GM13977 (cell line): ENCODE results near the gene FMNL3.

Experiments
- DNase-seq: peaks from one replicate; pipeline ENCODE4 v3.0.0; 2012; ENCODE audit warnings: low spot score
- in situ Hi-C: fragments of 300-500 bp; cut with MboI; formaldehyde crosslinking; loops from one replicate; pipeline ENCODE4 v1.12.0; 2022; ENCODE audit warnings: low sequenced_read_pairs, low pct_unique_long_range_greater_than_20kb, mixed read lengths, inconsistent platforms; ENCODE audit not compliant: unreplicated experiment
- TF ChIP-seq, protein P1 (sequence below): IDR thresholded peaks from 2 replicates; pipeline ENCODE4 v1.5.1; 2012; ENCODE audit warnings: mild to moderate bottlenecking, control low read depth; ENCODE audit not compliant: insufficient read depth; ENCODE audit errors: extremely low read depth, missing control alignments

Gene FMNL3

DNA sequence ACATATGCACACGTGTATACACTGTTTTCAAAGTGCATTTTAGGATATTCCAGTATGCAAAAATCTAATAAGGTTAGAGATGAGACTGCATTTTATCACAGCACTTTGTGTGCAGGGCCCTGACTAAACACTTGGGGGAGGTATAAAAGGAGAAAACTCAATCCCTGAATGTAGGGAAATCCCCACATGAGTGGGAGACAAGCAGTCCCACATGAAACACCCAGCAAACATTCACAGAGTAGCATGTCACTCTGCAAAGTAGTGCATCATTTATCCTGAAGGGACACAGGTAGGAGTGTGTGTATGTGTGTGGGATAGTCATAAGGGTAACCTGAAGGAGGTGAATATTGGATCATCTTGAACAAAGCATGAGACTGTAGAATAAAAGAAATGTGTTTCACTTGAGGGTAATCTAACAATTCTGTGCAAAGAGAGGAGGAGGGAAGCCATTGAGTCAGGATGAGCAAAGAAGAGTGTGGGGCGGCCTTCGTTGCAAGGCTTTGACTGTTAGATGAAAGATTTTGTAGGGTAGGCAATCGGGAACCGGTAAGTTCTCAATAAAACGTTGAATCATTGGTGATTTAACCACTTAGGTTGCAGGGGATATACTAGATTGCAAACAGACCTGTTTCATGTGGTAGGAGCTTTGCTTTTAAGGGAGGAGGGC is 80.9 kb downstream of the FMNL3 start:
- peak; percentile 59 for DNase-seq
- TF ChIP-seq, protein P1, sequence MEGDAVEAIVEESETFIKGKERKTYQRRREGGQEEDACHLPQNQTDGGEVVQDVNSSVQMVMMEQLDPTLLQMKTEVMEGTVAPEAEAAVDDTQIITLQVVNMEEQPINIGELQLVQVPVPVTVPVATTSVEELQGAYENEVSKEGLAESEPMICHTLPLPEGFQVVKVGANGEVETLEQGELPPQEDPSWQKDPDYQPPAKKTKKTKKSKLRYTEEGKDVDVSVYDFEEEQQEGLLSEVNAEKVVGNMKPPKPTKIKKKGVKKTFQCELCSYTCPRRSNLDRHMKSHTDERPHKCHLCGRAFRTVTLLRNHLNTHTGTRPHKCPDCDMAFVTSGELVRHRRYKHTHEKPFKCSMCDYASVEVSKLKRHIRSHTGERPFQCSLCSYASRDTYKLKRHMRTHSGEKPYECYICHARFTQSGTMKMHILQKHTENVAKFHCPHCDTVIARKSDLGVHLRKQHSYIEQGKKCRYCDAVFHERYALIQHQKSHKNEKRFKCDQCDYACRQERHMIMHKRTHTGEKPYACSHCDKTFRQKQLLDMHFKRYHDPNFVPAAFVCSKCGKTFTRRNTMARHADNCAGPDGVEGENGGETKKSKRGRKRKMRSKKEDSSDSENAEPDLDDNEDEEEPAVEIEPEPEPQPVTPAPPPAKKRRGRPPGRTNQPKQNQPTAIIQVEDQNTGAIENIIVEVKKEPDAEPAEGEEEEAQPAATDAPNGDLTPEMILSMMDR, result peak; percentile 40
- in situ Hi-C loops, result no loop called here

GRCh38 chr12:49624921-49625577 is 82.2 kb downstream of the FMNL3 start:
- in situ Hi-C loops, result no loop called here
- no peak for DNase-seq

DNA sequence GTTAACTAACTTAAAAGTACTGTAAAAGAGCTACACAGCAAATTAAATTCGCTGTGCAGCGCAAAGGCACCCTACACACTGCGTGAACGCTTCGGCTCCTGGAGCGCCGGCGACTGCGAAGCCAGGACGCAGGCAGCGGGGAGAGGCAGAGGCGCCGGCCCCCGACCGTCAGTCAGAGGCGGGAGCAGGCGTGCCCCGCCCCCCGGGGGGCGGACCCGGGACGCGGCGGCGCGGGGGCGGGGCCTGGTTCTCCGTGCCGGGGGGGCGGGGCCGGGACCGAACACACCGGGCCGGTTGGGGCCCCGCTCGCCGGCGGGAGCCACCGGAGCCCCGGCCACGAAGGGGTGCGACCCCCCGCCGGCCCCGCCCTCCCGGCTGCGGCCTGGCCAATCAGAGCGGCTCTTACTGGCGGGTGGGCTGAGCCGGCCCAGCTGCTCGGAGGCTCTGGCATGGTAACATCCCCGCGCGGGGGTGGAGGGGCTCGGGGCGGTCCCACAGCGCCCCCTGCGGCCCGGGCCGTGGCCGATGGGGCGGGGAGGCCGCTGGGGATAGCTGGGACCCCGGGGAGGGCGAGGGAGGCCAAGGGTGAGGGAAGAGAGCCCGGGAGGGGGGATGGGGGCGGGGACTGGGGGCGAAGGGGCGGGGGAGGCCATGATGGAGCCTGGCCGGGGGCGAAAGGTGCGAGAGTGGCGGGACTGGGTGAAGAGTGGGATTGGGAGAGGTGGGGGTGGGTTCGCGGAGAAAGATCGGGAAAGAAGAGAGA is 83.9 kb downstream of the FMNL3 start, which contains the start of gene PRPF40B:
PRPF40B (plus strand) TSS at position 420 of the 763 bp plus-strand sequence; CDS start at position 450, 30 bp downstream.
- TF ChIP-seq, protein P1, result peak; percentile 78
- peak; percentile 98 for DNase-seq
- in situ Hi-C loops, result no loop called here

More at GRCh38 chr12:49624921-49625577, 82.2 kb downstream of the FMNL3 start:
- TF ChIP-seq, protein P1, result no peak

DNA sequence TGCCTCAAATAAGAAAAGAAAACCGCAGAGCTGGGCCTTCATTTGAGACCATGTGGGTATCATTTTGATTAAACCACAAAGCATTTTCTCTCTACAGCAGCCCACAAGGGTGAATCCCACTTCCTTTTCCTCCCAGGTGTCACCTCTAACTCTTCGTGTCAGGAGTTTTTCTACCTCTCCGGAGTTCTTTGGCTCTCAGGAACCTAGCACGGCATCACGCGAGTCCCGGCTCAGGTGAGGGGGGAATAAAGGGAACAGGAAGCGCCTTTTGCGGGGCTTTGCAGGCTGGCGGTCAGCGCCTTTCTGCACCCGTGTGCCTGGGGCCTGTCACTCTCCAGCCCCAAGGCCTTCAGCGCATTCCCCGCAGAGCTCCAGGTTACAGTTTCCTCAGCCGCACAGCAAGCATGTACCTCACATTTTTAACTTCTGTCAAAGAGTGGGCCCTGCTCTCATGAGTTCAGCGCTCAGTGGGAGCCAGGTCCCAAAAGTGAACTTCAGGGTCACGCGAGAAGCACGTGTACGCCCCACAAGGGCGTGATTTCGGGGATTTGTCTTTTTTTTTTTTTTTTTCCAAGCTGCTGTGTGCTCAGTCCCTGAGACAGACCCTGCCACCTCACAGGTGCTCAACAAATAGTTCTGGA is 84.6 kb downstream of the FMNL3 start:
- DNase-seq, result peak; percentile 73
- in situ Hi-C loops, result no loop called here
- TF ChIP-seq, protein P1, result no peak

DNA sequence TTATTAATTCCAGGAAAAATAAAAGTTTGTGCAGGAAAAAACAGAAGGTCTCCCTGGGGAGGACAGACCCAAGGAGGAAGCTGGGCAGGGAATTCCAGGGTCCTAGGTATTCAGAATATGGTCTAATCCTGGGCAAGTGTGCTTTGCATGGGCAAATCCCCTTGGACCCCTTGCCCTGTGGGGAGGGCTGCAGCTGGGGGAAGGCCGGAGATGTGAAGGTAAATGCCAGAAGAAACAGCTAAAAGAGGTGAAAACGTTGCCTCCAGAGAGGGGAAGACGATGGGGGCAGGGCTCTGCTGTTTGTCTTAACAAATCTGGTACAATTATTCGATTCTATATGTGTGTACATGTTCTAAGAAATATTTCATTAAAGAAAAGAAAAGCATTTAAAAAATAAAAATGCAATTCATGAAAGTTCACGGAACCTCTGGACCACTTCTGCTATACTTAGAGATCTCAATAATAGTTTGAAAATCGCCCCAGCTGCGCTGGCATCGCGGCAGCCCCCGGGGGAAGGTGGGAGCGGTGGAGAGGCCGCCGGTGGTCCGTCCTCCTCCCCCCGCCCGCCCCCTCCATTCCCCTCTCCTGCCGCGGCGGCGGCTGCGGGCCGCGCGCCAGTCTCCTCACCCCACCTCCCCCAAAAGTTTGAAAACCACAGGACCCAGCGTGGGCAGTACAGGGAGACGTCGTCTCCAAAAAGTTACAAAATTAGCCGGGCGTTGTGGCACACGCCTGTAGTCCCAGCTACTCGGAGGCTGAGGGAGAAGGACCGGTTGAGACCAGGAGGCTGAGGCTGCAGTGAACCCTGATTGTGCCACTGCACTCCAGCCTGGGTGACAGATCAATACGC is 85.3 kb downstream of the FMNL3 start:
- no peak for DNase-seq
- in situ Hi-C loops, result no loop called here
- TF ChIP-seq, protein P1, result no peak
